Measurements from ENCODE around the gene HMG20B.

DNA sequence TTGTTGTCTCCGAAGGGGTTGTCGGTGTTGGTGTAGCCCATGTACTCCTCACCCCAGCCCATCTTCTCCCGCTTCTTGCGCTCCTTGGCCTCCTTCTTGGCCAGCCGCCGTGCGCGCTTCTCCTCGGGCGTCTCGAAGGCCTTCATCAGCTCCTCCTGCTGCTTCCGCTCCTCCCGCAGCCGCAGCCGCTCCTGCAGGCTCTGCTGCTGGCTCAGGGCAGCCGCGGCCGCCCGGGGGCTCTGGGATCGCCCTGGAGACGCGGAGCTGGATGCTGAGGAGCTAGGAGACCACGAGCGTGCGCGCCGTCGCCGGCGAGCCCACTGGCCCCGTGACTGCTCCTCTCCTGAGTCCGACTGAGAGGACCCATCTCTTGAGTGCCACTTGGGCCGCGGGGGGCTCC lies 51.0 kb downstream of the HMG20B start:
- TF ChIP-seq, protein P1, sequence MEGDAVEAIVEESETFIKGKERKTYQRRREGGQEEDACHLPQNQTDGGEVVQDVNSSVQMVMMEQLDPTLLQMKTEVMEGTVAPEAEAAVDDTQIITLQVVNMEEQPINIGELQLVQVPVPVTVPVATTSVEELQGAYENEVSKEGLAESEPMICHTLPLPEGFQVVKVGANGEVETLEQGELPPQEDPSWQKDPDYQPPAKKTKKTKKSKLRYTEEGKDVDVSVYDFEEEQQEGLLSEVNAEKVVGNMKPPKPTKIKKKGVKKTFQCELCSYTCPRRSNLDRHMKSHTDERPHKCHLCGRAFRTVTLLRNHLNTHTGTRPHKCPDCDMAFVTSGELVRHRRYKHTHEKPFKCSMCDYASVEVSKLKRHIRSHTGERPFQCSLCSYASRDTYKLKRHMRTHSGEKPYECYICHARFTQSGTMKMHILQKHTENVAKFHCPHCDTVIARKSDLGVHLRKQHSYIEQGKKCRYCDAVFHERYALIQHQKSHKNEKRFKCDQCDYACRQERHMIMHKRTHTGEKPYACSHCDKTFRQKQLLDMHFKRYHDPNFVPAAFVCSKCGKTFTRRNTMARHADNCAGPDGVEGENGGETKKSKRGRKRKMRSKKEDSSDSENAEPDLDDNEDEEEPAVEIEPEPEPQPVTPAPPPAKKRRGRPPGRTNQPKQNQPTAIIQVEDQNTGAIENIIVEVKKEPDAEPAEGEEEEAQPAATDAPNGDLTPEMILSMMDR (IDR thresholded peaks at IDR 0.05 in 4 of 5, conservative IDR thresholded peaks at IDR 0.05 in 1 of 5), result no peak
- no peak for TF ChIP-seq POLR2A (IDR thresholded peaks at IDR 0.05)
